Thyroid gland (tissue), 4 donors: ENCODE results near the gene CAMTA1. TPM values are rescaled to one million over a fixed set of nuclear protein-coding genes. Genes with fewer than 3 reads are reported as not detected.
A peak's percentile ranks its signal among the peaks of the same experiment; 100 is the strongest.
"Not testable (repeated sequence)": the region's sequence is repeated elsewhere in the genome, so short reads cannot be mapped to it uniquely, and the experiment has no call there.

ENCODE experiments used
- DNase-seq, 2 donors: peaks; one replicate each; pipeline ENCODE4 v3.0.0-alpha.2; 2019
- H3K27ac ChIP-seq, 3 donors: fragments of 200-600 bp; sonication (generic); 1 replicate in 2 of 3; 2 replicates in 1 of 3; pipeline ENCODE4 v1.5.1; 2016 to 2019; ENCODE audit warnings: mild to moderate bottlenecking in 1 of 3, moderate library complexity in 1 of 3
- H3K27me3 ChIP-seq: fragments of 200-600 bp; sonication (generic); one replicate; pipeline ENCODE4 v1.5.1; 2019
- H3K36me3 ChIP-seq, 2 donors: fragments of 200-600 bp; sonication (generic); one replicate each; pipeline ENCODE4 v1.5.1; 2016 to 2019
- H3K4me1 ChIP-seq, 2 donors: fragments of 200-600 bp; sonication (generic); one replicate each; pipeline ENCODE4 v1.5.1; 2017 to 2019
- H3K4me3 ChIP-seq, 3 donors: fragments of 200-600 bp; sonication (generic); replicated peaks in 1 of 3; 1 replicate in 2 of 3; 2 replicates in 1 of 3; pipeline ENCODE4 v1.5.1; 2016; ENCODE audit warnings: mild to moderate bottlenecking in 1 of 3
- H3K9me3 ChIP-seq: fragments of 200-600 bp; sonication (generic); one replicate; pipeline ENCODE4 v1.5.1; 2017
- POLR2A ChIP-seq, 2 donors: fragments of 450-650 bp; IDR thresholded peaks; one replicate each; pipeline ENCODE4 v1.6.1; 2017; ENCODE audit warnings: antibody characterized with exemption in 2 of 2, mild to moderate bottlenecking in 2 of 2, moderate library complexity in 1 of 2
- WGBS, 2 donors: methylation state at CpG; one replicate each; pipeline ENCODE4 v1.1.5; 2017; 5-methylcytosine and 5-hydroxymethylcytosine counted together
- intact Hi-C: fragments of 100-400 bp; cut with DNase I; formaldehyde crosslinking; loops from one replicate; pipeline ENCODE4 v1.15.1; 2023
- total RNA-seq, 4 donors: library from RNA; depleted of rRNA; stranded (reverse); fragments of >200 nt; gene quantifications; one replicate each; pipeline ENCODE4 v1.2.3, GENCODE V29; 2016
- TF ChIP-seq, protein P1 (sequence below), 6 experiments: fragments of 200-600 bp in 3 of 6; fragments of 450-650 bp in 3 of 6; sonication (generic) in 3 of 6; IDR thresholded peaks; one replicate each; pipeline ENCODE4 v1.5.1; 2016 to 2019; ENCODE audit warnings: antibody characterized with exemption in 6 of 6, mild to moderate bottlenecking in 2 of 6, inconsistent platforms in 1 of 6, moderate library complexity in 1 of 6

Gene CAMTA1
- total RNA-seq, 4 donors from 2014 or later = 63.9 to 124 (median 101) TPM

DNA sequence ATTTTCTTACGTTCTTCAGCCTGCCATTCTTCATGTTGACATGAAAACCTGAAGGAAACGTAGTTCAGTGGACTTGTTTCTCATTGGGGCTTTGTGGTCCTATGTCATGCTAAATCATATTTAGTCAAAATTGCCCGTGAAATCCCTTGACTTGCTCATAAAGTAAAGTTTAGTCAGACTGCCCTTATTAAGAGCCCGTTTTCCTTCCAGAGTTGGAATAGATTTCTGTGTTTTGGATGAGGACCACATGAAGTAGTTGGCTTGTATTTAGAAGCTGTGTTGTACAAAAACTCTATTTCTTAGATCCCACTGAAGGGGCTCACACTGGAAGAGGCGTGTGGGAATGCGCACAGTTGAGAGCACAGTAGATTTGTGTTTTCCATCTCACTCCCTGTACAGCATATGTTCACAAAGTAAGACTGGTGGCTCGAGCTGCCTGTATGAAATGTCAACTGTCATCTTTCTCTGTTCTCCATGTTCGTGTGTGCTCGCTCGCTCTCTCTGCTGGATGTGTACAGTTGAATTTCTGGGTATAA, 42.4 kb downstream of the CAMTA1 start:
- WGBS, 2 donors = 82 to 87% methylated on average over 10 of the region's 10 CpGs
- no peak for DNase-seq
- Histone ChIP-seq H3K9me3 (no peaks in the 10 kb centered on the region), H3K27me3 (no peaks in the 10 kb centered on the region), H3K27ac (no peak overlapping the region), H3K36me3 (no peaks in the 10 kb centered on the region), H3K4me1 (peaks cover 36 to 50% of the 10 kb centered on the region in 2 donors), H3K4me3 (no peak overlapping the region)
- intact Hi-C loops = no loop called here
- no peak for TF ChIP-seq POLR2A (IDR thresholded peaks at IDR 0.05)
- TF ChIP-seq, protein P1, sequence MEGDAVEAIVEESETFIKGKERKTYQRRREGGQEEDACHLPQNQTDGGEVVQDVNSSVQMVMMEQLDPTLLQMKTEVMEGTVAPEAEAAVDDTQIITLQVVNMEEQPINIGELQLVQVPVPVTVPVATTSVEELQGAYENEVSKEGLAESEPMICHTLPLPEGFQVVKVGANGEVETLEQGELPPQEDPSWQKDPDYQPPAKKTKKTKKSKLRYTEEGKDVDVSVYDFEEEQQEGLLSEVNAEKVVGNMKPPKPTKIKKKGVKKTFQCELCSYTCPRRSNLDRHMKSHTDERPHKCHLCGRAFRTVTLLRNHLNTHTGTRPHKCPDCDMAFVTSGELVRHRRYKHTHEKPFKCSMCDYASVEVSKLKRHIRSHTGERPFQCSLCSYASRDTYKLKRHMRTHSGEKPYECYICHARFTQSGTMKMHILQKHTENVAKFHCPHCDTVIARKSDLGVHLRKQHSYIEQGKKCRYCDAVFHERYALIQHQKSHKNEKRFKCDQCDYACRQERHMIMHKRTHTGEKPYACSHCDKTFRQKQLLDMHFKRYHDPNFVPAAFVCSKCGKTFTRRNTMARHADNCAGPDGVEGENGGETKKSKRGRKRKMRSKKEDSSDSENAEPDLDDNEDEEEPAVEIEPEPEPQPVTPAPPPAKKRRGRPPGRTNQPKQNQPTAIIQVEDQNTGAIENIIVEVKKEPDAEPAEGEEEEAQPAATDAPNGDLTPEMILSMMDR (IDR thresholded peaks at IDR 0.05) = no peak

DNA sequence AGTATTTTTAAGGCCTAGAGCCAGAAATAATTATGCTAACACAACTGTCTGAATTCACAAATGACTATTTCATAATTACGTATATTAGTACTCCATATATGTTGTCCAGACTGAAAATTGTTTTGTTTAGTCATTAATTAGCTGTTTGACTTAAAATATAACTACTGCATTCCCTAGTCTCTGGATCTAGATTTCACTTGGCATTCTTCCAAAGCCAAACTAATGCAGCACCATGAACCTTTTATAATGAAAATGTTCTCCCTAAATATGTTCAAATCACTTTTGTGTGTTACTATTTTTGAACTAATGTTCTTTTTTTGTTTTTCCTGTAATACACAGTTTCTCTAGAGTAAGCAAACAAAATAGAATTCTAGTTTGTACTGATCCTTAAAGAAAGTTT, 46.1 kb downstream of the CAMTA1 start:
- Histone ChIP-seq H3K36me3 (no peaks in the 10 kb centered on the region), H3K27me3 (no peaks in the 10 kb centered on the region), H3K4me1 (peaks cover 16 to 29% of the 10 kb centered on the region in 2 donors), H3K27ac (no peak overlapping the region), H3K4me3 (no peak overlapping the region), H3K9me3 (no peaks in the 10 kb centered on the region)
- 84 to 86% methylated on average over 1 of the region's 1 CpG for WGBS, 2 donors
- intact Hi-C loops = no loop called here
- DNase-seq = no peak
- TF ChIP-seq POLR2A (IDR thresholded peaks at IDR 0.05) = no peak
- TF ChIP-seq, protein P1 (IDR thresholded peaks at IDR 0.05) = no peak

DNA sequence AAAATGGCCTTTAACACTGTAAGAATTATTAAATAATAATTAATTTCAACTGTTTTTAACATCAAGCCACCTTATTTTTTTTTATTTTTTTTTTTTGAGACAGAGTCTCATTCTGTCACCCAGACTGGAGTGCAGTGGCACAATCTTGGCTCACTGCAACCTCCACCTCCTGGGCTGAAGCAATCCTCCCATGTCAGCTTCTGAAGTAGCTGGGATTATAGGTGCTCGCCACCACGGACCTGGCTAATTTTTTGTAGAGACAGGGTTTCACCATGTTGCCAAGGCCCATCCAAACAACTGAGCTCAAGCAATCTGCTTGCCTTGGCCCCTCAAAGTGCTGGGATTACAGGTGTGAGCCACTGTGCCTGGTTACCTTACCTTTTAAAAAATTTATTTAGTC, 46.8 kb downstream of the CAMTA1 start:
- H3K27ac ChIP-seq, H3K9me3 ChIP-seq, H3K4me3 ChIP-seq, H3K27me3 ChIP-seq, intact Hi-C loops, H3K36me3 ChIP-seq, DNase-seq: not testable (repeated sequence)
- H3K4me1 ChIP-seq = peaks cover 16 to 29% of the 10 kb centered on the region in 2 donors
- WGBS, 2 donors = 88 to 93% methylated on average over 2 of the region's 2 CpGs

DNA sequence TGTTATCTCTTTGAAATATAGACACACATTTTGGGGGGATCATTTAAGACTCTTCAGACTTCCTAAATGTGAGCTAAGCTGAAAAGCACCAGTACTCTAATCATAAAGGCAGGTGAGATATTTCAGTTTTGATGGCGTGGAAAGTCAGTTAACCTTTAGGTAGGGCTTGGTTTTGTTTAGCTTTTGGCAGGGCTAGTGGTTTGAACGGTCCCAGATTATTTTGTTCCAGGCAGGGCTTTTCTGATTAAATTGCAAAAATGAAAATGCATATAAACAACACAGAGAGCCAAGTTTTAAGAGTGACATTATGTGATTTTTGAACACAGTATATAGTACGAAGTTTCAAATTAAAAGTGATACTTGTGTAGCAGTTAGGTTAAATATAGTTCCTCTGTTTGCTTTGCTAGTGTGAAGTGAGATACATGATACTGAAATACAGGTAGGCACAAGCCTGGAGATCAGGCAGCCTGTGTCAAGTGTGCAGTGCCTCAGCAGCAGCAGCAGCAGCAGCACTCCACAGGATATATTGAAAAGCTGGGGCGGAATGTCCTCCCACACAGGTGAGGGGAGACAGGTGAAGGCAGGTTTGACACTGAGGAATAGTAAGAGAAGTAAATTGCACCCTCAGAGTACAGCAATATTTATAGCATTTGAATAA, 47.4 kb downstream of the CAMTA1 start:
- peaks cover 16 to 29% of the 10 kb centered on the region in 2 donors for H3K4me1 ChIP-seq
- intact Hi-C loops = no loop called here
- peak; percentile 20 to 29 for DNase-seq
- WGBS, 2 donors = 57 to 72% methylated on average over 4 of the region's 4 CpGs
- no peak overlapping the region for H3K4me3 ChIP-seq
- no peaks in the 10 kb centered on the region for H3K9me3 ChIP-seq
- TF ChIP-seq POLR2A (IDR thresholded peaks at IDR 0.05) = no peak
- TF ChIP-seq, protein P1 (IDR thresholded peaks at IDR 0.05) = no peak
- H3K36me3 ChIP-seq = no peaks in the 10 kb centered on the region
- no peak overlapping the region for H3K27ac ChIP-seq
- H3K27me3 ChIP-seq = no peaks in the 10 kb centered on the region

DNA sequence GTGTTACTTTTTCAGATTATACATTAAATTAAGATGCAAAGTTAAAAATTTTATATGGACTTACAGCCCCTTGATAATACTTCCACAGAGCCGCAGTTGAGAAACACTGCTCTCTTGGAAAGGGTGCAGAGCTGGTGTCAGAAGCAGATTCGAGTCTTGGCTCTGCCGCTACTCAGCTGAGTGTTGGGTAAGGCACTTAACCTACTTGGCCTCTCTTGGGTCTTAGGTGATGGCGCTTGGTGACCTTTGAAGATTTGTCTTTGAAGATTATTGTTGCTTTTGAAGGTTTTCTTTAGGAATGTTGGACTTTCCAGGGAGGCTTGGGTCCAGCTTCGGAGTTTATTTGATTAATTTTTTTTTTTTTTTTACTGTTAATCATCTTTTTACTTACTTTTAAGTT, 48.5 kb downstream of the CAMTA1 start:
- H3K4me3 ChIP-seq = no peak overlapping the region
- no peak for DNase-seq
- intact Hi-C loops = no loop called here
- H3K36me3 ChIP-seq = no peaks in the 10 kb centered on the region
- no peak overlapping the region for H3K27ac ChIP-seq
- 67 to 81% methylated on average over 5 of the region's 5 CpGs for WGBS, 2 donors
- TF ChIP-seq, protein P1 (IDR thresholded peaks at IDR 0.05) = no peak
- TF ChIP-seq POLR2A (IDR thresholded peaks at IDR 0.05) = no peak
- H3K4me1 ChIP-seq = peaks cover 16 to 29% of the 10 kb centered on the region in 2 donors
- no peaks in the 10 kb centered on the region for H3K27me3 ChIP-seq
- no peaks in the 10 kb centered on the region for H3K9me3 ChIP-seq
